HepG2 (cell line): ENCODE data around the gene MMP24OS. TPM values are rescaled to one million over a fixed set of nuclear protein-coding genes. Genes with fewer than 3 reads are reported as not detected.
A peak's percentile ranks its signal among the peaks of the same experiment; 100 is the strongest.

ENCODE experiments used
- ARID5B ChIP-seq: IDR thresholded peaks from 2 replicates; pipeline ENCODE4 v1.4.0; 2020; ENCODE audit warnings: mild to moderate bottlenecking, missing genetic modification reagents
- ETS1 ChIP-seq: sonication (generic); formaldehyde crosslinking; IDR thresholded peaks from 2 replicates; pipeline ENCODE4 v1.4.0; 2020; ENCODE audit warnings: missing genetic modification reagents
- HHEX ChIP-seq: IDR thresholded peaks from 2 replicates; pipeline ENCODE4 v1.6.1; 2016; ENCODE audit warnings: control low read depth
- RAD51 ChIP-seq: fragments of 450-650 bp; IDR thresholded peaks from 2 replicates; pipeline ENCODE4 v1.6.1; 2016; ENCODE audit warnings: borderline replicate concordance
- RFX1 ChIP-seq: fragments of 450-650 bp; IDR thresholded peaks from 2 replicates; pipeline ENCODE4 v1.6.1; 2017
- SRSF9 ChIP-seq: fragments of 200-400 bp; formaldehyde crosslinking; IDR thresholded peaks from 2 replicates; pipeline ENCODE4 v1.6.1; 2018; ENCODE audit warnings: borderline replicate concordance, mild to moderate bottlenecking, low read depth, low read length; ENCODE audit not compliant: insufficient read depth, poor library complexity, severe bottlenecking
- ZKSCAN8 ChIP-seq: IDR thresholded peaks from 2 replicates; pipeline ENCODE4 v1.6.1; 2016; ENCODE audit warnings: borderline replicate concordance, missing genetic modification reagents, missing compliant biosample characterization
- ZNF101 ChIP-seq: sonication (generic); formaldehyde crosslinking; IDR thresholded peaks from 2 replicates; pipeline ENCODE4 v1.4.0; 2020; ENCODE audit warnings: mild to moderate bottlenecking, low read depth, missing genetic modification reagents, borderline replicate concordance
- ZNF124 ChIP-seq: sonication (generic); formaldehyde crosslinking; IDR thresholded peaks from 2 replicates; pipeline ENCODE4 v1.4.0; 2020; ENCODE audit warnings: missing genetic modification reagents
- ZNF235 ChIP-seq: sonication (generic); formaldehyde crosslinking; IDR thresholded peaks from 2 replicates; pipeline ENCODE4 v1.8.1; 2023; ENCODE audit warnings: mild to moderate bottlenecking, missing genetic modification reagents, borderline replicate concordance
- ZNF574 ChIP-seq: sonication (generic); formaldehyde crosslinking; IDR thresholded peaks from 2 replicates; pipeline ENCODE4 v1.4.0; 2020; ENCODE audit warnings: missing genetic modification reagents
- ZNF577 ChIP-seq: sonication (generic); formaldehyde crosslinking; IDR thresholded peaks from 2 replicates; pipeline ENCODE4 v1.4.0; 2020; ENCODE audit warnings: mild to moderate bottlenecking, low read depth, missing genetic modification reagents, borderline replicate concordance
- ZNF619 ChIP-seq: sonication (generic); formaldehyde crosslinking; IDR thresholded peaks from 2 replicates; pipeline ENCODE4 v1.4.0; 2020; ENCODE audit warnings: mild to moderate bottlenecking, missing genetic modification reagents
- ZNF646 ChIP-seq: sonication (generic); formaldehyde crosslinking; IDR thresholded peaks from 2 replicates; pipeline ENCODE4 v1.9.0; 2021; ENCODE audit warnings: mild to moderate bottlenecking, missing genetic modification reagents
- polyA plus RNA-seq, 8 experiments: library from polyadenylated mRNA; depleted of rRNA in 3 of 8; stranded (reverse) in 7 of 8; unstranded in 1 of 8; fragments of >200 nt; fragmentation: Illumina TruSeq in 4 of 8; extraction: Trizol in 4 of 8; gene quantifications; 2 replicates each; pipeline versions ENCODE4 v1.2.1 to v1.2.3, GENCODE V29; 2011 to 2016; ENCODE audit warnings: low read depth in 4 of 8, missing spikeins in 1 of 8, mixed read lengths in 1 of 8; ENCODE audit not compliant: insufficient read depth in 1 of 8
- total RNA-seq, 5 experiments: library from RNA; depleted of rRNA; stranded (reverse); fragments of >200 nt; fragmentation: Illumina TruSeq; extraction: Trizol; gene quantifications; 2 replicates each; pipeline ENCODE4 v1.2.3, GENCODE V29; 2016; ENCODE audit warnings: low read depth in 1 of 5

Gene MMP24OS
- total and polyA plus RNA-seq, 2 of the 13 experiments (the other 11 are each of a cell fraction or from before 2014, with no cell fraction given) = 6.0 to 8.5 TPM

GRCh38 chr20:35305682-35306556 lies 28.0 kb upstream of the MMP24OS start (continued):
- TF ChIP-seq ZNF574 (peak; percentile 51; the same call in 1 of the 2 replicates), RAD51 (no peak), ZNF619 (no peak), ZNF646 (CRISPR knock-in tag) (no peak), ZNF235 (CRISPR knock-in tag) (no peak), ARID5B (CRISPR knock-in tag) (peak; percentile 91), HHEX (CRISPR knock-in tag) (no peak), ZNF124 (CRISPR knock-in tag) (no peak), ETS1 (CRISPR knock-in tag) (no peak), SRSF9 (no peak), ZKSCAN8 (CRISPR knock-in tag) (peak; percentile 77; the same call in 1 of the 2 replicates), RFX1 (no peak), ZNF101 (no peak), ZNF577 (no peak)
